Colonic mucosa (tissue), 4 donors: ENCODE measurements around the gene RAD21L1. TPM values are rescaled to one million over a fixed set of nuclear protein-coding genes. Genes with fewer than 3 reads are reported as not detected.

Experiments
- DNase-seq: peaks from one replicate; pipeline ENCODE4 v3.0.0-alpha.2; 2020
- H3K27ac ChIP-seq: fragments of 200-600 bp; one replicate; pipeline ENCODE4 v1.8.0; 2021
- H3K27me3 ChIP-seq: fragments of 200-600 bp; one replicate; pipeline ENCODE4 v1.8.0; 2021
- H3K36me3 ChIP-seq: fragments of 200-600 bp; one replicate; pipeline ENCODE4 v1.8.0; 2021
- H3K4me1 ChIP-seq: fragments of 200-600 bp; one replicate; pipeline ENCODE4 v1.8.0; 2021; ENCODE audit warnings: mild to moderate bottlenecking
- H3K4me3 ChIP-seq: fragments of 200-600 bp; one replicate; pipeline ENCODE4 v1.8.0; 2021
- H3K9ac ChIP-seq, 2 donors: one replicate each; pipeline ENCODE4 v1.7.0; 2013; ENCODE audit warnings: control low read depth in 2 of 2, low read depth in 2 of 2, low read length in 2 of 2
- H3K9me3 ChIP-seq: fragments of 200-600 bp; one replicate; pipeline ENCODE4 v1.8.0; 2021
- CTCF ChIP-seq: fragments of 200-600 bp; IDR thresholded peaks from one replicate; pipeline ENCODE4 v1.8.0; 2022; ENCODE audit warnings: antibody characterized with exemption, mild to moderate bottlenecking
- intact Hi-C: fragments of 100-400 bp; cut with DNase I; formaldehyde crosslinking; loops from one replicate; pipeline ENCODE4 v1.14.1; 2022
- total RNA-seq, 2 donors: library from RNA; stranded (reverse); fragmentation: NEBNext Ultra II Directional in 1 of 2; extraction: Animal tissue kit (Norgen Biotek cat#: 25700) in 1 of 2; gene quantifications; one replicate each; pipeline ENCODE4 v1.2.1, GENCODE V29; 2021
- donor health status: healthy.
- donor health status: DM: no; HTN: no; CAD: no.
- donor health status: DM: no; HTN: no; CAD: no.

Gene RAD21L1
- total RNA-seq, 2 donors from 2014 or later: not detected

DNA sequence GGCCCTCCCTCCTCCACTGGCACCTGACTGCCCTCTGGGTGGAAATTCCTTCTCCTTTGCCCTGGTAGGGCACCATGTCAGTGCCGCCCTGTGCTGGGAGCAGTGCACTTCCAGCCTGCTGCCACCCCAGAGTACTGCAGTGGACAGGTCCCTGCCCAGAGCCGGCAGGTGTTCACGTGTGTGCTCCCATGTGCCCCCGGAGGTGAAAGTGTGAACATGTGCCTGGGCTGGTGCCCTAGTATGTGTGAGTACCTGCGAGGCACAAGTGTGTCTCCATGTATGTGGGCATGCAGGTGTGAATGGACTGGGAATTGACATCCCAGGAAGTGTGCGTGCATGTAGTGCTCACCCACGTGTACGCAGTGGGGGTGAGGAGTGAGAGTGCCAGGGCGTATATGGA is 73.7 kb downstream of the RAD21L1 start:
- peak; percentile 34 for DNase-seq

GRCh38 chr20:1300083-1300840 is 74.4 kb downstream of the RAD21L1 start:
- DNase-seq: no peak
- H3K9me3 ChIP-seq: no peaks in the 10 kb centered on the region
- no peak overlapping the region for H3K27ac ChIP-seq
- H3K4me1 ChIP-seq: no peaks in the 10 kb centered on the region
- no peak for TF ChIP-seq CTCF
- no peak overlapping the region for H3K4me3 ChIP-seq
- intact Hi-C loops: no loop called here
- no peaks in the 10 kb centered on the region for H3K27me3 ChIP-seq
- no peak overlapping the region for H3K9ac ChIP-seq
- H3K36me3 ChIP-seq: no peaks in the 10 kb centered on the region

More for the DNA sequence above, 73.7 kb downstream of the RAD21L1 start:
- H3K27me3 ChIP-seq: no peaks in the 10 kb centered on the region
- H3K9me3 ChIP-seq: no peaks in the 10 kb centered on the region
- no peaks in the 10 kb centered on the region for H3K36me3 ChIP-seq
- no peaks in the 10 kb centered on the region for H3K4me1 ChIP-seq
- H3K27ac ChIP-seq: no peak overlapping the region
- intact Hi-C loops: no loop called here
- TF ChIP-seq CTCF: peak; percentile 22
- H3K4me3 ChIP-seq: no peak overlapping the region
- H3K9ac ChIP-seq: no peak overlapping the region

DNA sequence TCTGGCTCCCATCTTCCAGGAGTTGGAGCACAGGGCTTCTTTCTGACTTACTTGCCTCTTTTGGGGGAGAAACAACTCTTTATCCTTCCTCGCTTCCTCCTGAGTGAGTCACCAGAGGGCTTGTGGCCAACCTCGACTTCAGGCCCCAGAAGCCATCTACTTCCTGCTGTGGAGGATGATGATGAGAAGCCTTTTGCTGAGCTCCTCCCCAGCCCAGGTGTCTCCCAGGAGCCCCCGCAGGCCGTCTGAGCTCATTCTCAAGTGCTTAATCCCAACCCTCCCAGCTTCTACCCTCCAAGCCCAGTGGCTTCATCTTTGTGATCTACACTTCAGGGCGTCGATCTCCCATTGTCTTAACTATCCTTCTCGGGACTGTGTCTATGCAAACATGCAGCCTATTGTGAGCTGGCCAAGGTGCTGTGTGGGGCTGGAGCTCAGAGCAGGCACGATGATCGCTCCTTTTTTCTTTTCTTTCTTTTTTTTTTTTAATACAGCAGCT is 75.2 kb downstream of the RAD21L1 start:
- Histone ChIP-seq H3K9me3 (no peaks in the 10 kb centered on the region), H3K9ac (no peak overlapping the region), H3K4me3 (no peak overlapping the region), H3K27me3 (no peaks in the 10 kb centered on the region), H3K27ac (no peak overlapping the region), H3K36me3 (no peaks in the 10 kb centered on the region), H3K4me1 (no peaks in the 10 kb centered on the region)
- no peak for TF ChIP-seq CTCF
- intact Hi-C loops: no loop called here
- no peak for DNase-seq

DNA sequence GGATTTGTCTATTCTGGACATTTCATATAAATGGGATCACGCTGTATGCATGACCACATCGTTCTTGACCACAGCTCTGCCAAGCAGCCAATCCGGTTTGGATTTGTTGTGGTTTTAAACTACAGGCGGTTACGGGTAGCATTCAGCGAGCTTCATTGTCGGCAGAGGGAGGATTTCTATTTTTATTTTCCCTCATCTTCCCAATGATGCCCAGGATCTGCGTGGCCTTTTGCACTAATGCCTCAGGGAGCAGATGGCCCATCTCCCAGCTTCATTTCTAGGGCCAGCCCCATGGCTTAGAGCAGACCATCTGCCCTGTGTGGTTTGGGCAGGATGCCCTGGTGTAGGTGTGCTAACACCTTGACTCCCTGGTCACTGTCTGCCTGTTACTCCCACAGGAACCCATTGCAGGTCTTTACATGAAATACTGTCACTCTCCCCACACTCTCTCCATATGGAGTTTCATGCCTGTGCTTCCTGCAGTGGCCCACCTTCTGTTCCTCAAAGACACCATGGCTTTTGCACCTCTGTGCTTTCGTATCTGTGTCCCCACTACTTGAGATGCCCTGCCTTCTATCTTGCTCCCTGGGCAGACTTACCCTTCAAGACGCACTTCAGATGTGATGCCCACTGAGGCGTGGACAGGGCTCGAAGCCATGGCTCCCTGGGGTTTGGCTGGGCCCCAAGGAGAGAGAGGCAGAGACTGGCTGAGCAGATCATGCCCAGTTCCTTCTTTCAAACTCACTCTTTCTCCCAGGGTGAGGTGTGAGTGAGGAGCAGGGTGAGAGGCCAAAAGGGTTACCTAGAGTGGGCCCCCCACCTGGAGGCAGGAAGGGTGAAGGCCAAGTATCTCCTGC is 77.1 kb downstream of the RAD21L1 start:
- Histone ChIP-seq H3K4me3 (no peak overlapping the region), H3K4me1 (no peaks in the 10 kb centered on the region), H3K9ac (no peak overlapping the region), H3K36me3 (no peaks in the 10 kb centered on the region), H3K27ac (no peak overlapping the region), H3K27me3 (no peaks in the 10 kb centered on the region), H3K9me3 (no peaks in the 10 kb centered on the region)
- no peak for DNase-seq
- TF ChIP-seq CTCF: no peak
- intact Hi-C loops: no loop called here

- H3K9me3 ChIP-seq: no peaks in the 10 kb centered on the region
- no peak overlapping the region for H3K9ac ChIP-seq
- TF ChIP-seq CTCF: no peak
- H3K36me3 ChIP-seq: no peaks in the 10 kb centered on the region
- intact Hi-C loops: no loop called here
- DNase-seq: no peak
- no peak overlapping the region for H3K27ac ChIP-seq
- H3K4me3 ChIP-seq: no peak overlapping the region
- H3K27me3 ChIP-seq: no peaks in the 10 kb centered on the region
- H3K4me1 ChIP-seq: no peaks in the 10 kb centered on the region
Measured at GRCh38 chr20:1304710-1305515, 79.1 kb downstream of the RAD21L1 start.
